Gastroesophageal sphincter (tissue), 4 donors: ENCODE results near the gene PSKH1. TPM values are rescaled to one million over a fixed set of nuclear protein-coding genes. Genes with fewer than 3 reads are reported as not detected.

Experiments used
- ATAC-seq: fragments of 150-250 bp; one replicate; pipeline ENCODE4 v1.9.1; 2016; ENCODE audit warnings: mild to moderate bottlenecking, moderate library complexity
- H3K27ac ChIP-seq, 4 donors: fragments of 200-600 bp; sonication (generic) in 3 of 4; 1 replicate in 3 of 4; 2 replicates in 1 of 4; pipeline ENCODE4 v1.5.1; 2016 to 2019
- H3K27me3 ChIP-seq: fragments of 200-600 bp; sonication (generic); one replicate; pipeline ENCODE4 v1.5.1; 2019
- H3K36me3 ChIP-seq, 2 donors: fragments of 200-600 bp; sonication (generic); one replicate each; pipeline ENCODE4 v1.5.1; 2019; ENCODE audit warnings: control low read depth in 1 of 2
- H3K4me1 ChIP-seq, 3 donors: fragments of 200-600 bp; sonication (generic); 1 replicate in 2 of 3; 2 replicates in 1 of 3; pipeline ENCODE4 v1.5.1; 2016 to 2019; ENCODE audit warnings: control low read depth in 2 of 3
- H3K4me3 ChIP-seq, 2 donors: fragments of 200-600 bp; sonication (generic); one replicate each; pipeline ENCODE4 v1.5.1; 2019; ENCODE audit warnings: mild to moderate bottlenecking in 1 of 2, moderate library complexity in 1 of 2
- H3K9me3 ChIP-seq, 3 donors: fragments of 200-600 bp; sonication (generic); one replicate each; pipeline ENCODE4 v1.5.1; 2017 to 2019; ENCODE audit warnings: control low read depth in 2 of 3
- CTCF ChIP-seq, 4 experiments: fragments of 200-600 bp in 2 of 4; fragments of 450-650 bp in 2 of 4; sonication (generic) in 1 of 4; IDR thresholded peaks; one replicate each; pipeline ENCODE4 v1.5.1; 2017 to 2019; ENCODE audit warnings: antibody characterized with exemption in 4 of 4, mild to moderate bottlenecking in 2 of 4, moderate library complexity in 2 of 4
- EP300 ChIP-seq: sonication (generic); formaldehyde crosslinking; IDR thresholded peaks from one replicate; pipeline ENCODE4 v1.6.1; 2017; ENCODE audit warnings: antibody characterized with exemption, mild to moderate bottlenecking
- POLR2A ChIP-seq, 2 donors: fragments of 450-650 bp; IDR thresholded peaks; one replicate each; pipeline ENCODE4 v1.6.1; 2017; ENCODE audit warnings: antibody characterized with exemption in 2 of 2, mild to moderate bottlenecking in 2 of 2, moderate library complexity in 1 of 2
- POLR2AphosphoS5 ChIP-seq: sonication (generic); formaldehyde crosslinking; IDR thresholded peaks from one replicate; pipeline ENCODE4 v1.6.1; 2017; ENCODE audit warnings: antibody characterized with exemption
- WGBS, 2 donors: methylation state at CpG; one replicate each; pipeline ENCODE4 v1.1.5; 2018; ENCODE audit warnings: low coverage in 1 of 2; 5-methylcytosine and 5-hydroxymethylcytosine counted together
- total RNA-seq, 4 donors: library from RNA; depleted of rRNA; stranded (reverse); fragments of >200 nt; gene quantifications; one replicate each; pipeline ENCODE4 v1.1.0, GENCODE V29; 2016

Gene PSKH1
- total RNA-seq, 4 donors from 2014 or later, result 14.7 to 32.3 (median 23.4) TPM

GRCh38 chr16:67855789-67856188 is 37.3 kb upstream of the PSKH1 start:
- Histone ChIP-seq H3K4me1 (peaks cover 0 to 57% (median 18%) of the 10 kb centered on the region in 3 donors), H3K9me3 (no peaks in the 10 kb centered on the region), H3K4me3 (no peak overlapping the region), H3K27me3 (no peaks in the 10 kb centered on the region), H3K36me3 (peaks cover 0 to 5% of the 10 kb centered on the region in 2 donors), H3K27ac (peak overlapping the region in 1 of 4 donors; percentile 19)
- 77 to 89% methylated on average over 4 to 5 of the region's 10 CpGs for WGBS, 2 donors
- TF ChIP-seq EP300 (no peak), POLR2A (IDR thresholded peaks at IDR 0.05) (no peak), POLR2AphosphoS5 (no peak), CTCF (IDR thresholded peaks at IDR 0.05) (no peak)
- ATAC-seq, result no peak

GRCh38 chr16:67856927-67857546 is 36.0 kb upstream of the PSKH1 start:
- peaks cover 0 to 9% of the 10 kb centered on the region in 2 donors for H3K36me3 ChIP-seq
- H3K4me1 ChIP-seq, result peaks cover 0 to 65% (median 30%) of the 10 kb centered on the region in 3 donors
- no peaks in the 10 kb centered on the region for H3K9me3 ChIP-seq
- no peaks in the 10 kb centered on the region for H3K27me3 ChIP-seq
- 76 to 85% methylated on average over 4 to 5 of the region's 5 CpGs for WGBS, 2 donors
- TF ChIP-seq EP300 (no peak), CTCF (IDR thresholded peaks at IDR 0.05) (no peak), POLR2A (IDR thresholded peaks at IDR 0.05) (no peak), POLR2AphosphoS5 (no peak)
- ATAC-seq, result no peak
- H3K4me3 ChIP-seq, result no peak overlapping the region
- H3K27ac ChIP-seq, result peak overlapping the region in 3 of 4 donors; percentile 56 to 84 (median 75)

GRCh38 chr16:67857547-67858233 is 35.4 kb upstream of the PSKH1 start:
- Histone ChIP-seq H3K27me3 (no peaks in the 10 kb centered on the region), H3K9me3 (no peaks in the 10 kb centered on the region), H3K4me3 (no peak overlapping the region), H3K36me3 (peaks cover 0 to 9% of the 10 kb centered on the region in 2 donors), H3K4me1 (peaks cover 0 to 72% (median 34%) of the 10 kb centered on the region in 3 donors), H3K27ac (peak overlapping the region in 3 of 4 donors; percentile 56 to 84 (median 75))
- peak; percentile 94 for ATAC-seq
- 19 to 31% methylated on average over 3 of the region's 3 CpGs for WGBS, 2 donors
- TF ChIP-seq CTCF (IDR thresholded peaks at IDR 0.05) (no peak), POLR2AphosphoS5 (peak; percentile 61)

GRCh38 chr16:67858500-67858899 is 34.6 kb upstream of the PSKH1 start:
- peaks cover 0 to 9% of the 10 kb centered on the region in 2 donors for H3K36me3 ChIP-seq
- no peak for TF ChIP-seq POLR2A (IDR thresholded peaks at IDR 0.05)
- TF ChIP-seq EP300, result no peak
- TF ChIP-seq CTCF (IDR thresholded peaks at IDR 0.05), result no peak
- TF ChIP-seq POLR2AphosphoS5, result no peak
- H3K27me3 ChIP-seq, result no peaks in the 10 kb centered on the region
- peaks cover 0 to 80% (median 38%) of the 10 kb centered on the region in 3 donors for H3K4me1 ChIP-seq
- 57 to 76% methylated on average over 3 to 4 of the region's 4 CpGs for WGBS, 2 donors
- no peak for ATAC-seq
- H3K4me3 ChIP-seq, result no peak overlapping the region
- H3K9me3 ChIP-seq, result no peaks in the 10 kb centered on the region
- H3K27ac ChIP-seq, result peak overlapping the region; percentile 22 to 84 (median 66)
